Colon (tissue), 2 donors: ENCODE results near the gene TIAM1.

ENCODE experiments used
- FAIRE-seq: peaks from 2 replicates; lab custom pipeline; 2012; peaks lifted over from hg19 to GRCh38; lab: Jason Lieb, UNC
- donor health status: control.
- donor health status: control.

The TIAM1 gene

GRCh38 chr21:31164713-31165694, 179.1 kb downstream of the TIAM1 start:
- FAIRE-seq = no peak

- no peak for FAIRE-seq
Observed at GRCh38 chr21:31162827-31163226, 181.2 kb downstream of the TIAM1 start.

- no peak for FAIRE-seq
Observed at GRCh38 chr21:31162079-31162699, 181.9 kb downstream of the TIAM1 start.

DNA sequence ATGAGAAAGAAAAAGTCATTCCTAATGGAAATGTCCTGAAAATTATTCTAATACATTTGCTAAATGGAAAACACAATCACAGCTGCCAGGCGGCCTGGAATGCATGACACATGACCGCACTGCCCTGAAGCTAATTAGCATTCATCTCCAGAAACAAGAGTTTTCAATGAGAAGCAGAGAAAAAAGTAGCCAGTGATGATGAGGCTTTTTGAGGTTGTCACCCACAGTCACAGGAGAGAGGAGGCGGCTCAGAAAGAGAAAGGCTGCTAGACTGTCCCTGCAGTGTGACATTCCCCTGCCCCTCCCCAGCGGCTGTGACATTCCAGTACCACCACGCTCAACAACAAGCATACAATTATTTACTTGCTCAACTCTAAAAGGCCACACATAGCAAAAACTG, 182.9 kb downstream of the TIAM1 start:
- no peak for FAIRE-seq

DNA sequence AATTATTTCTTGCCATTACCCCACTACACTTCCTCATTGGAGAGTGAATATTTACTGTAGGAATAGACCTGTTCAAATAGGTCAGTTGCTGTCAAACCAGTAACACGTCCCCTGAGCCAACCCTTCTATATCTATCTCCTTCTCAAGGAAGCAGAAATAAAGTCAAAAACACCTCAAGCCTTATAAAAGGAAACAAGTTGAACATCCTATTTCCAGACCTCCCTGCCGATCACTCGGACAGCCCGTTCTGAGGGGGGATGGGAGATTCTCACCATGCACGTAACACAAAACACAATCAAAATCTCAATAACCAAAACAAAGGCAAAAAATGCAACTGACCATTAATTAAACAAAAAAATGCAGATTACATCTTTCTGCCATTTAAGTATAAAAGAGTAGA, 184.3 kb downstream of the TIAM1 start:
- no peak for FAIRE-seq

GRCh38 chr21:31158789-31159581, 185.1 kb downstream of the TIAM1 start:
- no peak for FAIRE-seq

GRCh38 chr21:31157756-31158155, 186.3 kb downstream of the TIAM1 start:
- FAIRE-seq = no peak

- FAIRE-seq = no peak
Observed at GRCh38 chr21:31156662-31157061, 187.4 kb downstream of the TIAM1 start.

GRCh38 chr21:31156169-31156568, 187.9 kb downstream of the TIAM1 start:
- FAIRE-seq = no peak

GRCh38 chr21:31151156-31152045, 192.7 kb downstream of the TIAM1 start:
- FAIRE-seq = no peak

- FAIRE-seq = no peak
Observed at GRCh38 chr21:31145274-31145673, 198.8 kb downstream of the TIAM1 start.

DNA sequence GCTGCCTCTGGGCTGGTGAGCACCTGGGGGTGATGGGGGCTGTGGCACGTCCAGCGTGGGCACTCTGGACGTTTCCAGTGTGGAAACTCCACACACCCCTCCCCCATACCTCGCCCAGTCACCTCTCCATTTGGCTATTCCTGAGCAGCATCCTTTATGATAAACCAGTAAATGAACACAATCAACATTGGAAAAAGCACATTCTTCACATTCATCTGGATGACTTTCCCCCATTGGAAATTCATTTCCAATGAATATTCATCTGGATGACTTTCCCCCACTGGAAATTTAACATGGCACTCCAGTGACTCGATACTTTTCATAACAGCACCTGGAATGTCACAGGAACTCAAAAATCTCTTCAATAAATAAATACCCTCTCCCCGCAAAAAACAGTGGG, 201.0 kb downstream of the TIAM1 start:
- no peak for FAIRE-seq

- FAIRE-seq = no peak
Observed at GRCh38 chr21:31142600-31142999, 201.5 kb downstream of the TIAM1 start.

DNA sequence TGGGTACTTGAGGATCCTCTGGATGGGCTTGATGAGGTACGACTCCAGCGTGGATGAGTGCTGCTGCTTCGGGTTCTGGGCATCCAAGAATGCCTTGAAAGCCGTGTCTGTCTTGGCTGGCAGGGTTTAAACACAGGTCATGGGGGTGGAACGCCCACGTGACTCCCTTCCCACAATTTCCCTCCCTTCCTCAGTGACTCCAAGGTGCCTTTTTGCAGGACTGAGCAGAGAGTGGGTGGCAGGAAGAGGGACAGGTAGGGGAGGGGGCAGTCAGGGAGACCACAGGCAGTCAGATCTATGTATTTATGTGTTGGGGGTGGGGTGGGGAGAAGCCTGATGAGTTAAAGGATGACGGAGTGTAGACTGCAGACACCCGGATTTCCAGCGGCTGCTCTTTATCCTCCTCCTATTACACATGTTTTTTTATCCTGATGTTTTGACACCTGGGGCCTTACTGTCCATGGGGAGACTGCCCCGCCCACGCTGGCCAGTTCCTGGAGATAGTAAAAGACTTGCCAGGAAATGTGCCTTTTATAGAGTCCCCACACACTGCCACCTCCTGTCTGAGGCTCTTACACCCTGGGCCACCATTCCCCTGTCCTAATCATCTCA, 202.6 kb downstream of the TIAM1 start:
- no peak for FAIRE-seq

GRCh38 chr21:31140676-31141075, 203.4 kb downstream of the TIAM1 start:
- FAIRE-seq = no peak

GRCh38 chr21:31140025-31140424, 204.0 kb downstream of the TIAM1 start:
- no peak for FAIRE-seq

DNA sequence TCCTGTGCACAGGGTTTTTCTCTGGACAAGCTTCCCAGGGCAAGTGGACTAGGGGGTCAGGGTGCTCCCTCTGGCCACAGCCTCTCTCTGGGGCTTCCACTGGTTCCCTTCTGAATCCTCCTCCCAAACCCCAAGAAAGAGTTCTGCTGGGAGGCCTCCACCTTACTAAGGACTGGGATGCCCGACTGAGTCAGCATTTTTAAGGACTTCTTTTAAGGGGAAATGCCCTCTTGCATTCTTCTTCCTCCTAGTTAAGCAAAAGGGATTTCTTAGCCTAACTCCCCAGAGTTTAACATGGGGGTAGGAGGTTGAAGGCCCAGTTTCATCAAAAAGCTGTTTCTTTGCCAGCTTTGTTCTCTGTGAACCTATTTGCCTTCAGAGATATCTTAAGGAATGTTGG, 206.1 kb downstream of the TIAM1 start:
- no peak for FAIRE-seq

- no peak for FAIRE-seq
Observed at GRCh38 chr21:31136891-31137290, 207.2 kb downstream of the TIAM1 start.

GRCh38 chr21:31135531-31136184, 208.4 kb downstream of the TIAM1 start:
- no peak for FAIRE-seq

DNA sequence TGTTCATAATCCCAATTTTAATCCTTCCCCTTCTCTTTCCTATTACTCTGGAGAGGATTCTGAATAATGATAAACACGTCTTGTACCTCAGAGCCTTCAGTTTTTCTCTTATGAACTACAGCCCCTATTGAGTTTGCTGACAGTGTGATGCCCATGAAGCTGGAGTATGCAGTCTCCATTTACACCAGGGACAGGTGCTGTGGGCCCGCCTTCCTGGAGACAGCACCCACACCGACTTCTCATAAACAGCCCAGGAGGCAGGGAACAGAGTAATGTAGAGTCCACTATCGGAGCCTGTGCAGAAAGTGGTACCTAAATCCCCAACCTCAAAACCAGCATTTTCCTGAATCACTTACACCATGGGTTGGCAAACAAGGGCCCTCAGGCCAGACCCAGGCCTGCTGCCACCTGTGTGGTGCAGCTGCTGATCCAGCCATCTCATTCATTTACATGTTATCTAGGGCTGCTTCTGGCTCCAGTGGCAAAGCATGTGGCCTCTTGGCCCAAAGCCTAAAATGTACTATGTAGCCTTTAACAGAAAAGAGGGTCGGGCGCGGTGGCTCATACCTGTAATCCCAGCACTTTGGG, 210.7 kb downstream of the TIAM1 start:
- no peak for FAIRE-seq
